Measurements from ENCODE around the gene RNASE7. TPM values are rescaled to one million over a fixed set of nuclear protein-coding genes. Genes with fewer than 3 reads are reported as not detected.

The RNASE7 gene
- total RNA-seq, 4 donors from 2014 or later, result not detected

- H3K27me3 ChIP-seq, result no peaks in the 10 kb centered on the region
- intact Hi-C loops (cut with DNase I; ENCODE audit: low total_unique reads), result no loop called here
- DNase-seq, result no peak
- H3K4me1 ChIP-seq, result no peaks in the 10 kb centered on the region
- no peak overlapping the region for H3K4me3 ChIP-seq
- TF ChIP-seq CTCF (IDR thresholded peaks at IDR 0.05) (no peak), POLR2A (IDR thresholded peaks at IDR 0.05) (no peak)
- H3K27ac ChIP-seq, result no peak overlapping the region
- H3K36me3 ChIP-seq, result no peaks in the 10 kb centered on the region
- H3K9me3 ChIP-seq, result no peaks in the 10 kb centered on the region
Measured at GRCh38 chr14:21056520-21057163, 14.5 kb downstream of the RNASE7 start.

DNA sequence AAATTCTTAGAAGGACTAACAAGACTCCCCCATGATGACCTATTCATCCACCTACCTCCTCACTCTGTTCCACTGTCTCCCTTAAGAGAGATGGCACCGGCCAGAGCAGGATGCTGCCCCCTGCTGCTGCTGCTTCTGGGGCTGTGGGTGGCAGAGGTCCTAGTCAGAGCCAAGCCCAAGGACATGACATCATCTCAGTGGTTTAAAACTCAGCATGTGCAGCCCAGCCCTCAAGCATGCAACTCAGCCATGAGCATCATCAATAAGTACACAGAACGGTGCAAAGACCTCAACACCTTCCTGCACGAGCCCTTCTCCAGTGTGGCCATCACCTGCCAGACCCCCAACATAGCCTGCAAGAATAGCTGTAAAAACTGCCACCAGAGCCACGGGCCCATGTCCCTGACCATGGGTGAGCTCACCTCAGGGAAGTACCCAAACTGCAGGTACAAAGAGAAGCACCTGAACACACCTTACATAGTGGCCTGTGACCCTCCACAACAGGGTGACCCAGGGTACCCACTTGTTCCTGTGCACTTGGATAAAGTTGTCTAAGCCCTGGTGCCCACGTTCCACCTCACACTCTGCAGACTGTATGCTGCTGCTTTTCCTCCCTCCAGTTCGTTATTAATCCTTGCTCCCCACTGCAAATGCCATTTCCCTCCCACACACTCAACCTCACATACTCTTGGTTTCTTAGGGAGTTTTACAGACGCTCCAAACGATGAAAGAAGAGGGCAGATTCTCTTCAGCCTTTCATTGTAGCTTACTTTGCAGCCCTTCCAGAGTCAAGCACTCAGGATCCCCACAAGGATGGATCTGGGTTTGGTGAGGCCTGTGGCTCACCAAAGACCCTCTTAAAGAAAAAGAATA, 15.9 kb downstream of the RNASE7 start, which contains the start of gene RNASE8:
Gene RNASE8, plus strand, starts transcription at position 20 of the 873 bp plus-strand sequence. Its CDS starts 71 bp downstream, at position 91.
- DNase-seq, result no peak
- H3K36me3 ChIP-seq, result no peaks in the 10 kb centered on the region
- intact Hi-C loops (cut with DNase I; ENCODE audit: low total_unique reads), result no loop called here
- TF ChIP-seq POLR2A (IDR thresholded peaks at IDR 0.05) (no peak), CTCF (IDR thresholded peaks at IDR 0.05) (no peak)
- H3K9me3 ChIP-seq, result no peaks in the 10 kb centered on the region
- H3K4me1 ChIP-seq, result no peaks in the 10 kb centered on the region
- H3K27me3 ChIP-seq, result no peaks in the 10 kb centered on the region
- H3K27ac ChIP-seq, result no peak within 1 kb of the TSS
- H3K4me3 ChIP-seq, result no peak within 1 kb of the TSS

DNA sequence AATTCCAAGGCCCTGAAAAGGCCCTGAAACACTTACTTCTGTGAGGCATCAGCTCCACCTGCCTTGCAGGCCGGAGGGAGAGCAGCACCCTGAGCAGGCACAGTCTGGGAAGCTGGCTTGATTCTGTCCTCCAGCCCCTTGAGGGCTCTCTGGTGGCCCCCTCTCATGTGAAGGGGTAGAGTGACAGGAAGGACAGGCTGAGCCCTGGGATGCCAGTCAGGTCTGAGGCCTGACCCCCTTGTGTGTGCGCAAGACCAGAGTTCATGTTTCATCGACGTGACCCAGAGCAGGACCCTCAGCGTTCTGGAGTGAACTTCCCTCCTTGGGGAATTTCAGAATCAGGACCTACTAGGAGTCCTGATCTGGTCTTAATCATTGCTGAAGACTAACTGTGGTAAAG, 16.7 kb downstream of the RNASE7 start:
- Histone ChIP-seq H3K9me3 (no peaks in the 10 kb centered on the region), H3K36me3 (no peaks in the 10 kb centered on the region), H3K4me3 (no peak overlapping the region), H3K27me3 (no peaks in the 10 kb centered on the region), H3K27ac (no peak overlapping the region), H3K4me1 (no peaks in the 10 kb centered on the region)
- intact Hi-C loops (cut with DNase I; ENCODE audit: low total_unique reads), result no loop called here
- DNase-seq, result no peak
- TF ChIP-seq POLR2A (IDR thresholded peaks at IDR 0.05), result no peak
- TF ChIP-seq CTCF (IDR thresholded peaks at IDR 0.05), result no peak

DNA sequence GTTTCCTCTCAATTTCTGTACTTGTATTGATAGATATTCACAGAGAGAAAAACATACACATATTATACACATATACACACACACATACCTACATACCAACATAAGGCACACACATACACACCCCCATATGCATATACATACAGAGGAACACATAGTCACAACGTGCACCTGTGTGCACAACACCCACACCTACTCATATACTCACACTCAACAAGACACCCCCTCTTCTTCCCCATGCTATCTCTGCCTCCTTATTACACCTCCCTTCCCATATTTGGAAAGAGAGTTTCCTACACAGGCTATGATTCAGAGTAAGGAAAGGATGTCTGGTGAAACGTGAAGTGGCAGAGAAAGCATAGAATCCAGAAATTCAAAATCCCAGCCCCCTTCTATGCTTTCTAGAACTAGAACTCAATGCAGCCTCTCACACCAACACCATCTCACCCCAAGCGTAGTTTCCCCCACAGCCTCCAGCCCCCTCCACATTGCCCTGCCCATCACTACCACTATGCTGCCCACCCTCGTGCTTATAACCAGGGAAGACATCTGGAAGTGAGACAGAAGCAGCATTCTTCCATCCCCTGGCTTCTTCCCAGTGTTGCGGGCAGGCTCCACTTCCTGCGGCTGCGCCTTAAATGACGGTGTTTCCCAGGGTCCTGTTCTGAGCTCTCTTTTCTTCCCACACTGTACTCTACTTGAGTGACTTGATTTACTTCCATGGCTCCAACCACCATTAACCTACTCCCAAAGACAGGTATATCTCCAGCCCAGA, 17.9 kb downstream of the RNASE7 start:
- Histone ChIP-seq H3K27me3 (no peaks in the 10 kb centered on the region), H3K27ac (no peak overlapping the region), H3K4me1 (no peaks in the 10 kb centered on the region), H3K4me3 (no peak overlapping the region), H3K9me3 (no peaks in the 10 kb centered on the region), H3K36me3 (no peaks in the 10 kb centered on the region)
- TF ChIP-seq POLR2A (IDR thresholded peaks at IDR 0.05) (no peak), CTCF (IDR thresholded peaks at IDR 0.05) (no peak)
- intact Hi-C loops (cut with DNase I; ENCODE audit: low total_unique reads), result no loop called here
- DNase-seq, result no peak

Data from uterus (tissue), 4 donors.